GM21786 (cell line): ENCODE results near the gene ZSWIM4.
"Not testable (repeated sequence)": the region's sequence is repeated elsewhere in the genome, so short reads cannot be mapped to it uniquely, and the experiment has no call there.

ENCODE experiments used
- ATAC-seq: cut with Tn5 transposase; IDR thresholded peaks from one replicate; pipeline ENCODE4 v1.9.1; 2021; ENCODE audit not compliant: unreplicated experiment

Gene ZSWIM4

GRCh38 chr19:13774217-13775191, 20.7 kb upstream of the ZSWIM4 start, which contains the start of gene C19orf53:
C19orf53 (plus strand) TSS chr19:13774456; CDS start chr19:13774478, 22 bp downstream.
- ATAC-seq: peak; percentile 92

GRCh38 chr19:13778398-13778797, 16.8 kb upstream of the ZSWIM4 start:
- no peak for ATAC-seq

GRCh38 chr19:13778847-13779246, 16.4 kb upstream of the ZSWIM4 start:
- no peak for ATAC-seq

DNA sequence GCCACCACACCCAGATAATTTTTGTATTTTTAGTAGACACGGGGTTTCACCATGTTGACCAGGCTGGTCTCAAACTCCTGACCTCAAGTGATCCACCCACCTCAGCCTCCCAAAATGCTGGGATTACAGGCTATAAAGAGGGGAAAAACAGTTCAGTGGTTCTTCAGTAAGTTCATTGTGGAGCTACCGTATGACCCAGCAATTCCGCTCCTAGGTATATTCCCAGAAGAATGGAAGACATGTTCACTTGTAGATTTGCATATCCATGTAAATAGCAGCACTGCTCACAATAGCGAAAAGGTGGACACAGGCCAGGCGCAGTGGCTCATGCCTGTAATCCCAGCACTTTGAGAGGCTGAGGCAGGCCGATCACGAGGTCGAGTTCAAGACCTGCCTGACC, 15.4 kb upstream of the ZSWIM4 start:
- ATAC-seq: not testable (repeated sequence)

DNA sequence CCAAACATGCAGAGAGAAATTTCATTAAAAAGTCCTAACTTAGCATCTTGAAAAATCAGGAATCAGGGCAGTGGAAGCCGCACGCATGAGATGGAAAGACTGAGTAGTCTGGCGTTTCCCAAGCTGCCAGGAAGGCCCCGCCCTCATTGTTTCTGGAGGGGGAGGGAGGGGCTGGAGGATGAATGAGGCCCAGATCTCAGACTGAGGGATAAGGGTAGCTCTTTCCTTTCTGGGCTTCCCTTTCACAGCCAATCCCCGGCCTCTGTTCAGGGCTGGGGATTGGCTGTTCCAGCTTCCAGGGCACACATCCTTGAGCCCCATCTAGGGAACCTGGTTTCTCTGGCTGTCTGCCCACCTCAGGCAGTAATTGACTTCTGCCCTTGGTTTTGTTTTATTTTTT, 13.7 kb upstream of the ZSWIM4 start:
- no peak for ATAC-seq

- ATAC-seq: no peak
Observed at GRCh38 chr19:13782537-13782936, 12.7 kb upstream of the ZSWIM4 start.

GRCh38 chr19:13783565-13784500, 11.4 kb upstream of the ZSWIM4 start:
- ATAC-seq: no peak

GRCh38 chr19:13784731-13785452, 10.4 kb upstream of the ZSWIM4 start:
- no peak for ATAC-seq

- no peak for ATAC-seq
Observed at GRCh38 chr19:13788991-13789390, 6.3 kb upstream of the ZSWIM4 start.

- no peak for ATAC-seq
Observed at GRCh38 chr19:13790354-13790753, 4.9 kb upstream of the ZSWIM4 start.

DNA sequence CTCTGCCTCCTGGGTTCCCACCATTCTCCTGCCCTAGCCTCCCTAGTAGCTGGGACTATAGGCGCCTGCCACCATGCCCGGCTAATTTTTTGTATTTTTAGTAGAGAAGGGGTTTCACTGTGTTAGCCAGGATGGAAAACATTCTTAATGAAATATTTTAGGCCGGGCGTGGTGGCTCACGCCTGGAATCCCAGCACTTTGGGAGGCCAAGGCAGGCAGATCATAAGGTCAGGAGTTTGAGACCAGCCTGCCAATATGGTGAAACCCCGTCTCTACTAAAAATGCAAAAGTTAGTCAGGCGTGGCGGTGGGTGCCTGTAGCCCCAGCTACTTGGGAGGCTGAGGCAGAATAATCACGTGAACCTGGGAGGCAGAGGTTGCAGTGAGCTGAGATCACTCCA, 1.9 kb upstream of the ZSWIM4 start:
- ATAC-seq: not testable (repeated sequence)

DNA sequence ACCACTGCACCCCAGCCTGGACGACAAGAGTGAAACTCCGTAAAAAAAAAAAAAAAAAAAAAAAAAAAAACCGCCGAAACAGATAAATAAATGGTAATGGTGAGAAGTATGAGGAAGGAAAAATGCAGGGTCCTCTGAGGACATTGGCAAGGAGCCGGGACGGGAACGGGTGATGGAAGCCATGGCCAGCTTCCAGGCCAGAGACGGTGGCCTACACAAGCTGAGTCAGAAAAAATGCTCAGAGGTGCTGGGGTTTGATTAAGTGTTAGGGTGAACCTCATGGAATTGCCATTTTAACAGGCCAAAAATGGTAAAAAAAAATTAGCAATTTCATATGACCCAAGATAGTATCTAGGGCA, 866 bp upstream of the ZSWIM4 start:
- ATAC-seq: no peak

GRCh38 chr19:13795595-13796300, 505 bp downstream of the ZSWIM4 start:
- ATAC-seq: peak; percentile 36

DNA sequence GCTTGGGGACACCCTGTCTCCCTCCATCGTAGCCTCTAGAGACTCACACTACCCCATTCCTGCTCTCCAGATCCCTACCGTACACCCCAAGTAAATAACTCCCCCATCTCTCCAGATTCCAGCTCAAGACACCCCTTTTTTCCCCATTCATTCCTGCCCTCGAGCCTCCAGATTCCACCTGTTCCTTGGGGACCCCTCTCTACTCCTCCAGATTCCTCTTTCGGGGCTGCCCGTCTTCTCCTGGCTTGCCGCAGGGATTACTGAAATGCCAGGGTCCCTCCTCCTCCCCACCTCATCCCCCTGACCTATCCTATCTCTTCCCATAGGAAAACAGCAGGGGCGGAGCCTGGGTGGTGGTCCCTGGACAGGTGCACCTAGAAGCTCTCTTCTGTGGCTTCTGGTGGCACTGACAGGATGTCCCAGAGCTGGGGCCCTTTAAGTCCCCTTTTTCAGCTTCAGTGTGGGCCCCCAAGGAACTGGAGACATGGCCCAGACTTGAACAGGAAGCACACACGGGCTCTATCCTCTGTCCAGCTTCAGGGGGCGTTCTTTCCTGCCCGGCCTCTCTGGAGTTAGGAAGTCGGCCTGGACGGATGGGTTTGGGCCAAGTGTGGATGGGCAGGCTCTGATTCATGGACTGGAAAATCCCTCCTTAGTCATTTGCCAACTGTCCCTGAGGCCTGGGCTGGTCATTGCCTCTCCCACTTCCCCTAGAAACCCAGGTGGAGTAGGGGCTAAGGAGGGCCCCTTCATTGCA, 1.2 kb downstream of the ZSWIM4 start:
- ATAC-seq: no peak

DNA sequence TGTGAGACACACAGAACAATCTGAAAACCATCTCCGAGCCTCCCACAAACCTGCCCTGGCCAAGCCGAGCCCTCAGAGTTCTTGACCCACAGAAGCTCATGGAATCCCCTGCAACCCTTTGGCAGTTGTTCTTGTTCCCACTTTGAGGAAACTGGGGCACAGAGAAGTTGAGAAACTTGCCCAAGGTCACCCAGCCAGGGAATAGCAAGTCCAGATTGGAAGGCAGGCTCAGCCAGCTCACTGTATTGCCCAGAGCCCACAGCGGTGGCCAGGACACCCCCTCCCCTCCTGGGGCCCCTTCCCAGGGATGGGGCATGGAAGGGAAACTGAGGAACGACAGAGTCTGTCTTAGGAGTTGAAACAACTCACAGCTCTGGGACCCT, 1.8 kb downstream of the ZSWIM4 start:
- ATAC-seq: no peak

DNA sequence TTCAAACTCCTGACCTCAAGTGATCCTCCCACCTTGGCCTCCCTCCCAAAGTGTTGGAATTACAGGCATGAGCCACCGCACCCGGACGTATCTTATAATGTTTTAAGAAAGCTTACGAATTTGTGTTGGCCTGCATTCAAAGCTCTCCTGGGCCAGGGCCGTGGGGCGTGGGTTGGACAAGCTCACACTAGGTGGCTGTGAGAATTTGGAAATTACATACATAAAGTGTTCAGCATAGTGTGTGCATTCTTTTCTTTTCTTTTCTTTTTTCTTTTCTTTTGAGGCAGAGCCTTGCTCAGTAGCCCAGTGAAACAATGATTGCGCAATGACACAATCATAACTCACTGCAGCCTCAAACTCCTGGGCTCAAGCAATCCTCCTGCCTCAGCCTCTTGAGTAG, 2.6 kb downstream of the ZSWIM4 start:
- ATAC-seq: no peak

DNA sequence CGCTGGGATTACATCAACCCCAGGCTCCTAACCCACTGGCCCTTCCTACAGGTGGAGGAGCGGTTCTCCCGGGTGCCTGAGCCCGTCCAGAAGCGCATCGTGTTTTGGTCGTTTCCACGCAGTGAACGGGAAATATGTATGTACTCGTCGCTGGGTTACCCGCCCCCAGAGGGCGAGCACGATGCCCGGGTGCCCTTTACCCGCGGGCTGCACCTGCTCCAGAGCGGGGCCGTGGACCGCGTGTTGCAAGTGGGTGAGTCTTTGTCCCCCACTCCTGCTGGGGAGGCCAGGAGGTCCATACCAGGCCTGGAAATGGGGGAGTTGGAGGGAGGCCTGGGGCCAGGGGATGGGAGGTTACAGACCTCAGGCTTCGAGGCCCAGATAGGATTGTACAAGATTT, 4.4 kb downstream of the ZSWIM4 start:
- no peak for ATAC-seq

DNA sequence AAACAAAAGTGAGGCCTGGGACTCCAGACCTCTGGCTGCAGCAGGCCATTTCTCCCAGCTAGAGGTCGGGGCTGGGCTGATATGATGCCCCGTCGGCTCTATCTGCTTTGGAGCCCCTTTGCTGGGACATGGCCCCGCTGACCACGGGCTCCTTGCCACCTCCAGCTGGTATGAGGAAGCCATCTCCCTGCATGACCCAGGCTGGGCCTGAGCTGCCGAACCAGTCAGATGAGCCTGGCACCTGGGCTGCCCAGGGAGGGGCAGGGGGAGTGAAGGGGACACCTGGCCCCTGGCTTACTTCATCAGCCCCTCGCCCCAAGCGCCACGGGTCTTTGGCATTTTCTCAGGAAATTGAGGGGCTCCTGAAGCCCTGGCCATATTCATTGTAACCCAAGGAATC, 7.8 kb downstream of the ZSWIM4 start:
- no peak for ATAC-seq

DNA sequence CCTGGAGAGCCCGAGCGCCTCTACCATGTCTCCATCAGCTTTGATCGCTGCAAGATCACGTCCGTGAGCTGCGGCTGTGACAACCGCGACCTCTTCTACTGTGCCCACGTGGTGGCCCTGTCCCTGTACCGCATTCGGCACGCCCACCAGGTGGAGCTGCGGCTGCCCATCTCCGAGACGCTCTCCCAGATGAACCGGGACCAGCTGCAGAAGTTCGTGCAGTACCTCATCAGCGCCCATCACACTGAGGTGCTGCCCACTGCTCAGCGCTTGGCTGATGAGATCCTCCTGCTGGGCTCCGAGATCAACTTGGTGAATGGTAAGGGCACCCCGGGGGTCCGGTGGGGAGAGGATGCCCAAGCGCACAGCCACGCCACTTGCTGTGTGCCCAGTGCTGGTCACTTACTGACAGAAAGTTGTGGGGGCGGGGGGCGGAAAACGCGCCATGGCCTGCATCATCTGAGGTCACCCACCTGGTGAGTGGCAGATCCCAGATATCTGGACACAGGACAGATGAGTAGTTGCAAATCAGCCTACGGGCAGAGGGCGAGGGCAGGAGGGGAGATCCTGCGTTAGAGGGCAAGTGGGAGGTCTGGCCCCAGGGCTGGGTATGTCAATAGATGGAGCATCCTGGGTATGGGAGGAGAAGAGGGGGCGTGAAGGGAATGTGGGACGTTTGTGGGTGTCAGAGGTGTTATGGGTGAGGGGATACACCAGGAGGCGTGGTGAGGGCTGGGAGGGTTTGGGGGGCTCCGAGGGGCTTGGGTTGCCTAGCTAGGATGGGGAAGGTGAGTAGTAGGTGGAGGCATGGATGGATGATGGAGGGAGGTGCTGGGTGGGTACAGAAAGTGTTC, 9.8 kb downstream of the ZSWIM4 start:
- ATAC-seq: no peak
